Measurements from ENCODE around the gene PPA1. TPM values are rescaled to one million over a fixed set of nuclear protein-coding genes. Genes with fewer than 3 reads are reported as not detected.

PPA1 gene
- polyA plus RNA-seq (201 to 324 TPM (median 203 TPM) in 3 replicates), polyA minus RNA-seq (24.9 to 201 TPM (median 79.6 TPM) in 3 replicates)
- polyA plus RNA-seq (2011; ENCODE audit: low read depth), result 92.1 TPM
- 200 and 321 TPM in 2 replicates for polyA plus RNA-seq (2011; cell fraction: cytosol; rRNA removed)
- polyA plus RNA-seq (2011; cell fraction: nucleus; rRNA removed), result 110 and 188 TPM in 2 replicates
- polyA plus RNA-seq (2012; ENCODE audit: low replicate concordance), result 181 and 204 TPM in 2 replicates
- 138 TPM for polyA minus RNA-seq (2011; cell fraction: cytosol; rRNA and poly(A)+ RNA removed)
- polyA minus RNA-seq (2011; cell fraction: nucleus; rRNA and poly(A)+ RNA removed), result 30.4 and 56.4 TPM in 2 replicates

DNA sequence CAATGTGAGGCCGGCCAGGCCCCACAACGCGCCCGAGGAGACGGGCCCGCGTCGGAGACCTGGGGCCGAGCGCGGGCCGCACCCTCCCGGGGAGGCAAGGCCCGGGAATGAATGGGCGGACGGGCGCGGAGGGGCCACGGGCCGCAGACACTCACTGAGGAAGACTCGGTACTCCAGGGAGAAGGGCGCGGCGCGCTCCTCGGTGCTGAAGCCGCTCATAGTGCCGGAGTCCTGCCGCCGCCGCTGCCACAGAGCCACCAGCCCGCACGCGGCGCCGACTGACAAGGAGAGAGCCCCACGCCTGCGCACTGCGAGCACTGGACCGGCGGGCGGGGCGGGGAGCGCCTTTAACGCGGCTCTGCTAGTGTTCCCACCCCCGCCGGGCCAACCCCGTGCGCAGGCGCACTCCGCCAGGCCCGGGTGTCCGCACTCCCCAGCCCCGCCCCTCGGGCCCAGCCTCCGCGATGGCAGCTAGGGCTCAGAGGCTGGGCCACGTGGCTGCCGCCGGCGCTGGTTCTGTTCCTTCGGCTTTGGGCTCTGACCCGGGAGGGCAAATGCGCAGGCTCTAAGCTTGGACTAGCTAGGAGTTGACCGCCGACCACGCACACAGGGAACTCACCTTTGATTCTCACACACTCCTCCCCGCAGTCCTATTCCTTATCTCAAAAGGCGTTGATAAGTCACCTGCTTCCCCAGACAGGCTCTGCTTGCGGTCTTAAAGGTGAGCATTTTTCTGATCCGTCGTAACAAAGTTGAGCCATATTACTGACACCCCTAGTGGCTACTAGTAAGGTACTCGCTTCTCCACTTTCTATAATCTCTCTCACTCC lies at the start of gene PPA1:
Gene PPA1, minus strand, starts transcription at position 321 of the 830 bp plus-strand sequence. Its CDS starts 102 bp downstream, at position 219.
- H3K4me1 ChIP-seq (ENCODE audit: control insufficient read depth, extremely low read depth, insufficient read depth, low read length), result peaks cover 12% of the 10 kb centered on the region
- no peaks in the 10 kb centered on the region for H3K9me1 ChIP-seq (ENCODE audit: control insufficient read depth, extremely low read depth, insufficient read depth, low read length)
- peak within 1 kb of the TSS; percentile 93 for H3K9ac ChIP-seq (ENCODE audit: control insufficient read depth, extremely low read depth, insufficient read depth, low read length)
- DNase-seq (ENCODE audit: low read depth, low spot score), result peak; percentile 71
- peak; percentile 34 for FAIRE-seq
- TF ChIP-seq CTCF (optimal IDR thresholded peaks at IDR 0.05 in 1 of 3, IDR thresholded peaks at IDR 0.05 in 1 of 3, conservative IDR thresholded peaks at IDR 0.05 in 1 of 3; ENCODE audit: extremely low read depth in 1 of 3, insufficient read depth in 2 of 3, low read length in 3 of 3) (peak in 2 of 3 experiments; percentile 2 to 27), EZH2 (IDR thresholded peaks at IDR 0.05; ENCODE audit: low read length) (no peak)
- peak within 1 kb of the TSS; percentile 93 to 97 (median 96) for H3K4me3 ChIP-seq (ENCODE audit: control insufficient read depth in 2 of 3, extremely low read depth in 1 of 3, insufficient read depth in 2 of 3, low read depth in 1 of 3, low read length in 3 of 3)
- peaks cover 4% of the 10 kb centered on the region for H4K20me1 ChIP-seq (ENCODE audit: control insufficient read depth, extremely low read depth, insufficient read depth, low read length)
- H3K36me3 ChIP-seq (ENCODE audit: control insufficient read depth in 2 of 2, extremely low read depth in 1 of 2, insufficient read depth in 2 of 2, low read length in 2 of 2), result peaks cover 0 to 10% of the 10 kb centered on the region in 2 experiments
- H2AFZ ChIP-seq (ENCODE audit: control insufficient read depth, low read length), result peak within 1 kb of the TSS; percentile 99
- dilution Hi-C loops (cut with MboI; ENCODE audit: extremely low pct_ligation_motif_present, low sequenced_read_pairs), result no loop called here
- H3K27ac ChIP-seq (ENCODE audit: control insufficient read depth, insufficient read depth, low read length), result peak within 1 kb of the TSS; percentile 89
- H3K79me2 ChIP-seq (ENCODE audit: control insufficient read depth, insufficient read depth, low read length), result peaks cover 47% of the 10 kb centered on the region
- H3K4me2 ChIP-seq (ENCODE audit: control insufficient read depth, extremely low read depth, insufficient read depth, low read depth, low read length), result peak within 1 kb of the TSS; percentile 96
- H3K27me3 ChIP-seq (ENCODE audit: control insufficient read depth, extremely low read depth, insufficient read depth, low read length), result no peaks in the 10 kb centered on the region
- H3K9me3 ChIP-seq (ENCODE audit: control insufficient read depth, low read depth, low read length), result no peaks in the 10 kb centered on the region

- Histone ChIP-seq H3K36me3 (ENCODE audit: control insufficient read depth in 2 of 2, extremely low read depth in 1 of 2, insufficient read depth in 2 of 2, low read length in 2 of 2) (no peaks in the 10 kb centered on the region), H3K9me1 (ENCODE audit: control insufficient read depth, extremely low read depth, insufficient read depth, low read length) (no peaks in the 10 kb centered on the region), H3K79me2 (ENCODE audit: control insufficient read depth, insufficient read depth, low read length) (no peaks in the 10 kb centered on the region), H3K4me3 (ENCODE audit: control insufficient read depth in 2 of 3, extremely low read depth in 1 of 3, insufficient read depth in 2 of 3, low read depth in 1 of 3, low read length in 3 of 3) (no peak overlapping the region), H3K4me2 (ENCODE audit: control insufficient read depth, extremely low read depth, insufficient read depth, low read depth, low read length) (no peak overlapping the region), H3K27ac (ENCODE audit: control insufficient read depth, insufficient read depth, low read length) (no peak overlapping the region), H4K20me1 (ENCODE audit: control insufficient read depth, extremely low read depth, insufficient read depth, low read length) (no peaks in the 10 kb centered on the region), H3K9ac (ENCODE audit: control insufficient read depth, extremely low read depth, insufficient read depth, low read length) (no peak overlapping the region), H2AFZ (ENCODE audit: control insufficient read depth, low read length) (no peak overlapping the region), H3K9me3 (ENCODE audit: control insufficient read depth, low read depth, low read length) (no peaks in the 10 kb centered on the region), H3K4me1 (ENCODE audit: control insufficient read depth, extremely low read depth, insufficient read depth, low read length) (no peaks in the 10 kb centered on the region), H3K27me3 (ENCODE audit: control insufficient read depth, extremely low read depth, insufficient read depth, low read length) (peaks cover 33% of the 10 kb centered on the region)
- DNase-seq (ENCODE audit: low read depth, low spot score), result no peak
- dilution Hi-C loops (cut with MboI; ENCODE audit: extremely low pct_ligation_motif_present, low sequenced_read_pairs), result no loop called here
- no peak for FAIRE-seq
- no peak for TF ChIP-seq EZH2 (IDR thresholded peaks at IDR 0.05; ENCODE audit: low read length)
- no peak for TF ChIP-seq CTCF (optimal IDR thresholded peaks at IDR 0.05 in 1 of 3, IDR thresholded peaks at IDR 0.05 in 1 of 3, conservative IDR thresholded peaks at IDR 0.05 in 1 of 3; ENCODE audit: extremely low read depth in 1 of 3, insufficient read depth in 2 of 3, low read length in 3 of 3)
These were observed 48.4 kb upstream of the PPA1 start for GRCh38 chr10:70281609-70282008.

Data from keratinocyte (primary cell).